Urinary bladder (tissue), 4 donors: Measurements from ENCODE around the gene ADCYAP1R1. TPM values are rescaled to one million over a fixed set of nuclear protein-coding genes. Genes with fewer than 3 reads are reported as not detected.
A peak's percentile ranks its signal among the peaks of the same experiment; 100 is the strongest.

ENCODE experiments used
- DNase-seq: peaks from one replicate; pipeline ENCODE4 v3.0.0-alpha.2; 2015; ENCODE audit errors: extremely low spot score
- H3K27ac ChIP-seq: one replicate; pipeline ENCODE4 v1.5.1; 2013; ENCODE audit warnings: low read depth, mild to moderate bottlenecking, moderate library complexity
- H3K36me3 ChIP-seq: one replicate; pipeline ENCODE4 v1.6.1; 2013; ENCODE audit warnings: mild to moderate bottlenecking, moderate library complexity; ENCODE audit not compliant: insufficient read depth
- H3K4me1 ChIP-seq: one replicate; pipeline ENCODE4 v1.6.1; 2013; ENCODE audit warnings: mild to moderate bottlenecking, moderate library complexity; ENCODE audit not compliant: insufficient read depth
- H3K4me3 ChIP-seq: one replicate; pipeline ENCODE4 v1.5.1; 2013; ENCODE audit warnings: low read depth, low read length
- WGBS: extraction: QIAGEN DNeasy Blood & Tissue Kit; methylation state at CpG from one replicate; pipeline ENCODE4 v1.1.7; 2013; 5-methylcytosine and 5-hydroxymethylcytosine counted together
- polyA plus RNA-seq: library from polyadenylated mRNA; stranded (reverse); fragments of 200-250 nt; gene quantifications from one replicate; pipeline ENCODE4 v1.2.3, GENCODE V29; 2013
- total RNA-seq: library from RNA; depleted of rRNA; stranded (reverse); fragments of >200 nt; gene quantifications from one replicate; pipeline ENCODE4 v1.2.3, GENCODE V29; 2014
- donor health status: healthy with polysubstance abuse.
- donor health status: healthy.

ADCYAP1R1 gene
- total and polyA plus RNA-seq, 2 donors = 4.5 to 4.9 TPM

- no peak overlapping the region for H3K4me3 ChIP-seq
- WGBS = 87% methylated on average over 10 of the region's 10 CpGs
- no peak for DNase-seq
- no peaks in the 10 kb centered on the region for H3K4me1 ChIP-seq
- H3K27ac ChIP-seq = no peak overlapping the region
- no peaks in the 10 kb centered on the region for H3K36me3 ChIP-seq
Measured at GRCh38 chr7:31077484-31078362, 25.6 kb downstream of the ADCYAP1R1 start.

- H3K27ac ChIP-seq = no peak overlapping the region
- no peaks in the 10 kb centered on the region for H3K4me1 ChIP-seq
- WGBS = 89% methylated on average over 24 of the region's 24 CpGs
- no peaks in the 10 kb centered on the region for H3K36me3 ChIP-seq
- DNase-seq = no peak
- H3K4me3 ChIP-seq = no peak overlapping the region
Measured at GRCh38 chr7:31078363-31078990, 26.4 kb downstream of the ADCYAP1R1 start.

GRCh38 chr7:31079126-31079823 lies 27.2 kb downstream of the ADCYAP1R1 start:
- no peaks in the 10 kb centered on the region for H3K36me3 ChIP-seq
- DNase-seq = no peak
- no peaks in the 10 kb centered on the region for H3K4me1 ChIP-seq
- H3K4me3 ChIP-seq = no peak overlapping the region
- H3K27ac ChIP-seq = no peak overlapping the region
- WGBS = 73% methylated on average over 11 of the region's 11 CpGs

GRCh38 chr7:31079824-31080511 lies 27.9 kb downstream of the ADCYAP1R1 start:
- H3K4me1 ChIP-seq = no peaks in the 10 kb centered on the region
- 57% methylated on average over 6 of the region's 6 CpGs for WGBS
- no peak for DNase-seq
- no peak overlapping the region for H3K27ac ChIP-seq
- no peak overlapping the region for H3K4me3 ChIP-seq
- H3K36me3 ChIP-seq = no peaks in the 10 kb centered on the region

GRCh38 chr7:31080763-31081162 lies 28.7 kb downstream of the ADCYAP1R1 start:
- DNase-seq = no peak

GRCh38 chr7:31082017-31082416 lies 29.9 kb downstream of the ADCYAP1R1 start:
- no peak overlapping the region for H3K4me3 ChIP-seq
- H3K36me3 ChIP-seq = no peaks in the 10 kb centered on the region
- no peaks in the 10 kb centered on the region for H3K4me1 ChIP-seq
- 76% methylated on average over 12 of the region's 12 CpGs for WGBS
- DNase-seq = no peak
- H3K27ac ChIP-seq = no peak overlapping the region

More at GRCh38 chr7:31080763-31081162, 28.7 kb downstream of the ADCYAP1R1 start:
- 68% methylated on average over 6 of the region's 6 CpGs for WGBS
- H3K4me3 ChIP-seq = no peak overlapping the region
- no peaks in the 10 kb centered on the region for H3K4me1 ChIP-seq
- no peaks in the 10 kb centered on the region for H3K36me3 ChIP-seq
- H3K27ac ChIP-seq = no peak overlapping the region

GRCh38 chr7:31082447-31082846 lies 30.3 kb downstream of the ADCYAP1R1 start:
- H3K4me1 ChIP-seq = no peaks in the 10 kb centered on the region
- WGBS = 56% methylated on average over 4 of the region's 4 CpGs
- H3K27ac ChIP-seq = no peak overlapping the region
- no peak for DNase-seq
- no peak overlapping the region for H3K4me3 ChIP-seq
- no peaks in the 10 kb centered on the region for H3K36me3 ChIP-seq

GRCh38 chr7:31083210-31083786 lies 31.2 kb downstream of the ADCYAP1R1 start:
- DNase-seq = peak; percentile 26
- no peak overlapping the region for H3K27ac ChIP-seq

GRCh38 chr7:31084226-31084625 lies 32.1 kb downstream of the ADCYAP1R1 start:
- H3K4me1 ChIP-seq = no peaks in the 10 kb centered on the region
- H3K4me3 ChIP-seq = no peak overlapping the region
- H3K36me3 ChIP-seq = no peaks in the 10 kb centered on the region
- no peak for DNase-seq
- 98% methylated on average over 1 of the region's 1 CpG for WGBS
- H3K27ac ChIP-seq = no peak overlapping the region

More at GRCh38 chr7:31083210-31083786, 31.2 kb downstream of the ADCYAP1R1 start:
- WGBS = 47% methylated on average over 5 of the region's 5 CpGs
- H3K4me1 ChIP-seq = no peaks in the 10 kb centered on the region
- H3K4me3 ChIP-seq = no peak overlapping the region
- H3K36me3 ChIP-seq = no peaks in the 10 kb centered on the region

- WGBS = 83% methylated on average over 6 of the region's 6 CpGs
Measured at GRCh38 chr7:31087351-31087750, 35.2 kb downstream of the ADCYAP1R1 start.

GRCh38 chr7:31091924-31092434 lies 39.9 kb downstream of the ADCYAP1R1 start:
- Histone ChIP-seq H3K4me3 (no peak overlapping the region), H3K4me1 (no peaks in the 10 kb centered on the region), H3K36me3 (no peaks in the 10 kb centered on the region), H3K27ac (no peak overlapping the region)
- no peak for DNase-seq
- 76% methylated on average over 2 of the region's 2 CpGs for WGBS

More at GRCh38 chr7:31087351-31087750, 35.2 kb downstream of the ADCYAP1R1 start:
- H3K4me1 ChIP-seq = no peaks in the 10 kb centered on the region
- no peak overlapping the region for H3K27ac ChIP-seq
- DNase-seq = no peak
- no peaks in the 10 kb centered on the region for H3K36me3 ChIP-seq
- H3K4me3 ChIP-seq = no peak overlapping the region

- H3K4me3 ChIP-seq = no peak overlapping the region
- no peak for DNase-seq
- H3K27ac ChIP-seq = no peak overlapping the region
- 94% methylated on average over 4 of the region's 4 CpGs for WGBS
- H3K4me1 ChIP-seq = no peaks in the 10 kb centered on the region
- no peaks in the 10 kb centered on the region for H3K36me3 ChIP-seq
Measured at GRCh38 chr7:31092606-31093005, 40.5 kb downstream of the ADCYAP1R1 start.

- Histone ChIP-seq H3K4me1 (no peaks in the 10 kb centered on the region), H3K36me3 (no peaks in the 10 kb centered on the region), H3K27ac (no peak overlapping the region), H3K4me3 (no peak overlapping the region)
- whole genome bisulfite sequencing = 93% methylated on average over 3 of the region's 3 CpGs
- DNase-seq = no peak
Measured at GRCh38 chr7:31093282-31093681, 41.2 kb downstream of the ADCYAP1R1 start.
